K562 (cell line): ENCODE results near the gene ACOX2. TPM values are rescaled to one million over a fixed set of nuclear protein-coding genes. Genes with fewer than 3 reads are reported as not detected.

Source experiments
- ATAC-seq: fragments of 200-7000 bp; cut with Tn5 transposase; 3 replicates; pipeline ENCODE4 v1.9.1; 2020; ENCODE audit warnings: moderate library complexity
- BruUV-seq: library from RNA; stranded (reverse); fragments of 400-500 nt; replicated peaks from 2 replicates; lab custom pipeline; 2021; lab: Mats Ljungman, UMichigan
- CTCF ChIA-PET: fragments of 300-600 bp; formaldehyde crosslinking; extraction: SDS; loops from one replicate; lab custom pipeline; 2021; ENCODE audit warnings: low intra/inter-chr PET ratio; lab: Yijun Ruan, JAX
- POLR2A ChIA-PET: fragments of 300-600, 350-650 bp; sonication (Branson Sonifier 250); formaldehyde crosslinking; extraction: SDS; loops from one replicate; lab custom pipeline; 2021; ENCODE audit warnings: antibody characterized with exemption, inconsistent platforms; lab: Yijun Ruan, JAX
- DNase-seq, 4 experiments: peaks; one replicate each; pipeline versions ENCODE4 v3.0.0 to v3.0.0-alpha.2; 2011 to 2018; ENCODE audit warnings: low spot score in 3 of 4, mixed read lengths in 3 of 4; ENCODE audit errors: extremely low read depth in 1 of 4
- FAIRE-seq: peaks from 2 replicates; lab custom pipeline; 2011; peaks lifted over from hg19 to GRCh38; lab: Jason Lieb, UNC
- H2AFZ ChIP-seq: 2 replicates; pipeline ENCODE4 v1.6.0; 2011; ENCODE audit warnings: low read depth, low read length, control low read depth, inconsistent platforms
- H3K27ac ChIP-seq: fragments of 200-600 bp; 3 replicates; pipeline ENCODE4 v1.8.0; 2011; ENCODE audit warnings: low read depth, mild to moderate bottlenecking, control low read depth, inconsistent platforms, low read length, moderate library complexity, mixed read lengths; ENCODE audit errors: extremely low read depth
- H3K27me3 ChIP-seq, 2 experiments: fragments of 300-600 bp in 1 of 2; 2 replicates in 1 of 2; 3 replicates in 1 of 2; pipeline versions ENCODE4 v1.6.0 to v1.8.0; 2011; ENCODE audit warnings: inconsistent platforms in 2 of 2, low read length in 2 of 2, mild to moderate bottlenecking in 1 of 2, mixed read lengths in 1 of 2, moderate library complexity in 1 of 2; ENCODE audit not compliant: control insufficient read depth in 2 of 2, insufficient read depth in 2 of 2
- H3K36me3 ChIP-seq: fragments of 300-600 bp; 3 replicates; pipeline ENCODE4 v1.8.0; 2011; ENCODE audit warnings: mild to moderate bottlenecking, low read length, inconsistent platforms; ENCODE audit not compliant: control insufficient read depth, insufficient read depth
- H3K4me1 ChIP-seq, 2 experiments: fragments of 200-600 bp in 1 of 2; replicated peaks in 1 of 2; 2 replicates in 1 of 2; 3 replicates in 1 of 2; pipeline versions ENCODE4 v1.5.1 to v1.8.0; 2011; ENCODE audit warnings: inconsistent platforms in 2 of 2, low read length in 2 of 2, mild to moderate bottlenecking in 1 of 2, mixed read lengths in 1 of 2, moderate library complexity in 1 of 2; ENCODE audit not compliant: control insufficient read depth in 2 of 2, insufficient read depth in 2 of 2
- H3K4me2 ChIP-seq: 2 replicates; pipeline ENCODE4 v1.6.1; 2011; ENCODE audit warnings: low read length, control low read depth, inconsistent platforms, mixed read lengths; ENCODE audit not compliant: insufficient read depth
- H3K4me3 ChIP-seq: fragments of 200-600 bp; sonication (generic), shearing (Covaris generic); 2 replicates; pipeline ENCODE4 v1.5.1; 2016; ENCODE audit warnings: control low read depth, inconsistent platforms
- H3K79me2 ChIP-seq: fragments of 200-600 bp; 3 replicates; pipeline ENCODE4 v1.8.0; 2011; ENCODE audit warnings: low read length, inconsistent platforms; ENCODE audit not compliant: control insufficient read depth, insufficient read depth
- H3K9ac ChIP-seq, 2 experiments: 2 replicates each; pipeline versions ENCODE4 v1.6.0 to v1.6.1; 2011; ENCODE audit warnings: low read depth in 2 of 2, low read length in 2 of 2, control low read depth in 1 of 2, inconsistent platforms in 1 of 2, mild to moderate bottlenecking in 1 of 2, mixed read lengths in 1 of 2; ENCODE audit not compliant: insufficient read depth in 1 of 2
- H3K9me1 ChIP-seq: one replicate; pipeline ENCODE4 v1.6.0; 2011; ENCODE audit warnings: inconsistent platforms, mild to moderate bottlenecking, low read length, moderate library complexity; ENCODE audit not compliant: control insufficient read depth, insufficient read depth
- H3K9me3 ChIP-seq: replicated peaks from 2 replicates; pipeline ENCODE4 v1.5.1; 2011; ENCODE audit warnings: low read depth, low read length, inconsistent platforms; ENCODE audit not compliant: control insufficient read depth, insufficient read depth
- H4K20me1 ChIP-seq: replicated peaks from 2 replicates; pipeline ENCODE4 v1.6.1; 2011; ENCODE audit warnings: low read length, inconsistent platforms, mixed read lengths; ENCODE audit not compliant: control insufficient read depth, insufficient read depth
- ATF6 ChIP-seq: sonication (generic); formaldehyde crosslinking; IDR thresholded peaks from 2 replicates; pipeline ENCODE4 v1.4.0; 2020; ENCODE audit warnings: mild to moderate bottlenecking, missing genetic modification reagents
- CHAMP1 ChIP-seq: fragments of 450-650 bp; IDR thresholded peaks from 2 replicates; pipeline ENCODE4 v1.6.1; 2016; ENCODE audit warnings: mild to moderate bottlenecking
- DNMT1 ChIP-seq: fragments of 450-650 bp; IDR thresholded peaks from 2 replicates; pipeline ENCODE4 v1.6.1; 2016; ENCODE audit warnings: antibody characterized with exemption, mild to moderate bottlenecking
- ELK1 ChIP-seq: sonication (generic); formaldehyde crosslinking; IDR thresholded peaks from 2 replicates; pipeline ENCODE4 v1.8.1; 2022; ENCODE audit warnings: missing genetic modification reagents
- ILF3 ChIP-seq: fragments of 450-650 bp; IDR thresholded peaks from 2 replicates; pipeline ENCODE4 v1.6.1; 2018; ENCODE audit warnings: antibody characterized with exemption, mild to moderate bottlenecking, moderate library complexity, borderline replicate concordance
- KLF13 ChIP-seq: fragments of 450-650 bp; IDR thresholded peaks from 2 replicates; pipeline ENCODE4 v1.6.1; 2016; ENCODE audit warnings: missing genetic modification characterization, low read depth, mild to moderate bottlenecking, missing compliant biosample characterization, moderate library complexity, borderline replicate concordance
- NFIX ChIP-seq: fragments of 250-450 bp; sonication (Bioruptor Pico); IDR thresholded peaks from 2 replicates; pipeline ENCODE4 v1.4.0; 2020; ENCODE audit warnings: low read depth, mild to moderate bottlenecking, moderate library complexity
- PHB ChIP-seq: fragments of 250-450 bp; sonication (Bioruptor Pico); IDR thresholded peaks from 2 replicates; pipeline ENCODE4 v1.5.0; 2021
- RBM39 ChIP-seq: fragments of 200-400 bp; formaldehyde crosslinking; optimal IDR thresholded peaks from 2 replicates; pipeline ENCODE3; 2018; ENCODE audit warnings: low read depth, low read length
- RNF219 ChIP-seq: fragments of 250-450 bp; sonication (Bioruptor Pico); IDR thresholded peaks from 2 replicates; pipeline ENCODE4 v1.5.0; 2022; ENCODE audit warnings: mild to moderate bottlenecking
- SP1 ChIP-seq: sonication (generic); formaldehyde crosslinking; IDR thresholded peaks from 2 replicates; pipeline ENCODE4 v1.8.1; 2022; ENCODE audit warnings: mild to moderate bottlenecking, missing genetic modification reagents
- ZC3H11A ChIP-seq: IDR thresholded peaks from 2 replicates; pipeline ENCODE4 v1.6.1; 2012; ENCODE audit warnings: low read depth, low read length, improper control_type of control experiment
- ZNF133 ChIP-seq: fragments of 250-450 bp; sonication (Bioruptor Pico); IDR thresholded peaks from 2 replicates; pipeline ENCODE4 v1.4.0; 2020; ENCODE audit warnings: mild to moderate bottlenecking
- ZNF311 ChIP-seq: fragments of 250-450 bp; sonication (Bioruptor Pico); IDR thresholded peaks from 2 replicates; pipeline ENCODE4 v1.4.0; 2020; ENCODE audit warnings: mild to moderate bottlenecking, moderate library complexity
- ZNF551 ChIP-seq: fragments of 250-450 bp; sonication (Bioruptor Pico); IDR thresholded peaks from 2 replicates; pipeline ENCODE4 v1.5.0; 2021; ENCODE audit warnings: mild to moderate bottlenecking, moderate library complexity
- WGBS: fragments of 100-300 bp; shearing (Covaris generic); methylation state at CpG from one replicate; pipeline ENCODE4 v1.1.6; 2016; ENCODE audit warnings: low coverage, mixed read lengths; ENCODE audit not compliant: insufficient coverage; ENCODE audit errors: missing lambda C conversion rate; 5-methylcytosine and 5-hydroxymethylcytosine counted together
- in situ Hi-C: fragments of 300-500 bp; cut with MboI; formaldehyde crosslinking; loops from 4 replicates; pipeline ENCODE4 v1.15.0; 2018; ENCODE audit warnings: inconsistent platforms, mixed read lengths
- intact Hi-C: fragments of 100-400 bp; cut with micrococcal nuclease; formaldehyde crosslinking; loops from 2 replicates; pipeline ENCODE4 v1.14.2; 2022
- polyA plus RNA-seq, 8 experiments: library from polyadenylated mRNA; depleted of rRNA in 4 of 8; stranded (reverse) in 5 of 8; unstranded in 3 of 8; fragments of >200 nt; fragmentation: Nextera tagmentation in 2 of 8; fragmentation: Illumina TruSeq in 1 of 8; extraction: Ambion mirVana in 2 of 8; extraction: Trizol in 1 of 8; gene quantifications; 2 replicates each; pipeline versions ENCODE4 v1.2.1 to v1.2.3, GENCODE V29; 2011 to 2014; ENCODE audit warnings: inconsistent platforms in 1 of 8, missing spikeins in 1 of 8
- total RNA-seq, 7 experiments: library from RNA; depleted of rRNA in 6 of 7; stranded (reverse); fragments of >200 nt in 6 of 7; fragmentation: Illumina TruSeq in 2 of 7; extraction: Trizol in 2 of 7; gene quantifications; 2 replicates each; pipeline versions ENCODE4 v1.2.1 to v1.2.3, GENCODE V29; 2011 to 2021; ENCODE audit warnings: low replicate concordance in 1 of 7

ACOX2 gene
- total and polyA plus RNA-seq, 9 of the 15 experiments (the other 6 are each of a cell fraction or from before 2014, with no cell fraction given), result 0.15 TPM; not detected in 8

GRCh38 chr3:58565621-58566397, 28.8 kb upstream of the ACOX2 start:
- 0% methylated on average over 6 of the region's 12 CpGs for WGBS
- FAIRE-seq (no peak), DNase-seq (no peak), ATAC-seq (no peak)
- H3K4me3 ChIP-seq, result no peak overlapping the region
- no peaks in the 10 kb centered on the region for H3K36me3 ChIP-seq
- H2AFZ ChIP-seq, result no peak overlapping the region
- H3K9me1 ChIP-seq, result no peaks in the 10 kb centered on the region
- no TSS peak for BruUV-seq
- CTCF ChIA-PET, result no interaction called here
- intact Hi-C loops, result no loop called here
- H3K79me2 ChIP-seq, result no peaks in the 10 kb centered on the region
- peaks cover 0 to 51% of the 10 kb centered on the region in 2 experiments; a peak in 2 of 5 replicates for H3K27me3 ChIP-seq
- no peak overlapping the region for H3K9ac ChIP-seq
- no peak overlapping the region for H3K27ac ChIP-seq
- no peak overlapping the region for H3K4me2 ChIP-seq
- no peaks in the 10 kb centered on the region for H3K4me1 ChIP-seq
- peaks cover 3% of the 10 kb centered on the region; the same call in 1 of the 2 replicates for H4K20me1 ChIP-seq
- in situ Hi-C loops, result no loop called here
- POLR2A ChIA-PET, result no interaction called here
- no peaks in the 10 kb centered on the region for H3K9me3 ChIP-seq
- TF ChIP-seq PHB (no peak), RNF219 (CRISPR knock-in tag) (no peak), NFIX (CRISPR knock-in tag) (no peak), CHAMP1 (no peak), ATF6 (CRISPR knock-in tag) (no peak), SP1 (CRISPR knock-in tag) (no peak), ELK1 (CRISPR knock-in tag) (no peak), ZC3H11A (no peak), RBM39 (no peak), ZNF311 (CRISPR knock-in tag) (no peak), ILF3 (no peak), DNMT1 (no peak), ZNF133 (CRISPR knock-in tag) (no peak), ZNF551 (CRISPR knock-in tag) (no peak), KLF13 (tag) (no peak)
